AG08395 (cell line): ENCODE measurements around the gene VENTX.

Experiments
- DNase-seq: peaks from one replicate; pipeline ENCODE4 v3.0.0; 2012; ENCODE audit warnings: mixed read lengths, low spot score

Gene VENTX

DNA sequence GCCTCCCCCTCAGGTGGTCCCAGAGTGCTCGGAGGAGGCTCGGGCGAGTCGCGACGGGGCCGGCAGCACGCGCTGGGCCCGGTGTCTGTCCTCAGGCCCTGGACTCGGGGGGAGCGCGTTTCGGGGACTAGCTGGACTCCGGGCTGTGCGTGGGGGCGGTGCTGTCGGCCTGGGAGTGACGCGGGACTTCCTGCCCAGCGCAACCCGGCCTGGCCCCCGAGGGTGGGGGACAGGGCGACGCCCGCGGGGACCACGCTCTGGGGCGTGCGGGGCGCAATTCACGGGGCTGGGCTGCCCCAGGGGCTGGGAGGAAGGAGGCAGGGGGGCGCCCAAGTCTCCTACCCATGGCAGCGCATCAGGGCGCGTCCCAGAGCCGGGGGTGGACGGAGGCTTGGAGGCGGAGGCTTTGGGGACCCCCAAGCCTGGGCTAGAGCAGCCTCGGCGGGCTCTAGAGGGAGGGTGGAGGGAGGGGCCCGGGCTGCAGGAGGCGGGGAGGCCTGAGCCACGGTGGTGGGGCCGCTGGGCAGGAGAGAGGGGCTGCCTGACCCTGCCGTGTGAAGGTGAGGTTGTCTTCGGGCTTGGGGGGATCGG is 2.3 kb upstream of the VENTX start:
- no peak for DNase-seq

DNA sequence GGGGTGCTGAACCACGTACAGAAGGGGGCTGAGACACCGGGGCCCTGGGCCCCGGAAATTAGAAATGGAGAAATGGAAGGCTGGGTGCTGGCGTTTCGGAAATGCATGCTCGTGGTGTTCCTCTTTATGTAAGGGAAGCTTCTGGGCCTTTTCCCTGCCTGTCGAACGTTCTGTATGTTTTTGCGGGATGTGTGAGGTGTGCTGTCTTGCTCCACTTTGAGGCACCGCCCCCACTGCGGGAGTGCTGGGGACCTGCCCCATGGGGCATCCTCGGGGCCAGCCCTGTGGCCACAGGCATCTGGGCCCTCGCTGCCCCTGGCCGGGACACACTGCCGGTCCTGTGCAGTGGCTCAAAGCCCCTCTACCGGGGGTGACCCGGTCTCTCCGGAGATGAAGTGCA is 1.7 kb upstream of the VENTX start:
- no peak for DNase-seq

DNA sequence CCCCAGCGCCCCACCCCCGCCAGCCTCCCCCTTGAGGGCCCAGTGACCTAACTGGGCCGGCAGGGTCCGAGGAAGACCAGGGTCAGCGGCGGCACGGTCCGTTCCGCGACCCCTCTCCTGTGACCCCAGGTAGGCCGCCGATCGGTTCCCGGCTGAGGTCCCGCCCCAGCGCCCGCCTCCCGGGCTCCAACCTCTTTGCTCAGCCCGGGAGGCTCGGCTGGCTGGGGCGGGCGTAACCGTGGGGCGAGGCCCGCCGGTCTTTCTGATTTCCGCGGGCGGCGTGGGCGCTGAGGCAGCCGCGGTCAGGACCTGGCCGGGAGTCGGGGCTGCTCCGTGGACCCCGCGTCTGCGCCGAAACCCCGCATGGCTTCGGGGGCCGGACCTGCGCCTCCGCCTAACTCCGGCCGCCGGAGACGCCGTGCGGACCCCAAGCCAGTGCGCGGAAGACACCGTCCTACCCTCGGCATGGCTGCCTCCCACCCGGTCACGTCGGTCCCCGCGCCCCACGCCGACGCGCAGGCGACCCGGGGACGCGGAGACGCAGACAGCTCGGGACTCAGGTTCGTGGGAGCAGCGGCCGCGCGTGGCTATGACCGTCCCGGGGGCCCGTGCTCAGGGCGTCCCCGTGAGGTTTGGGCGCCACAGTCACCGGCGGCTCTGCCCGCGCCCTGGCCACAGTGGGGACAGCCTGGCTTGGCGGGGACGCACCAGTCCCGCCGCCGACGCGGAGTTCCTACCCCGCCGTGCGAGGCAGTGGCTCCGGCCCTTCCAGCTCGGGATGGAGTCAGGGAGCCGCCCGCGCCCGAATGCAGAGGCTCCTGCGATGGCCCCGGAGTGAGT is 1.0 kb upstream of the VENTX start:
- no peak for DNase-seq

DNA sequence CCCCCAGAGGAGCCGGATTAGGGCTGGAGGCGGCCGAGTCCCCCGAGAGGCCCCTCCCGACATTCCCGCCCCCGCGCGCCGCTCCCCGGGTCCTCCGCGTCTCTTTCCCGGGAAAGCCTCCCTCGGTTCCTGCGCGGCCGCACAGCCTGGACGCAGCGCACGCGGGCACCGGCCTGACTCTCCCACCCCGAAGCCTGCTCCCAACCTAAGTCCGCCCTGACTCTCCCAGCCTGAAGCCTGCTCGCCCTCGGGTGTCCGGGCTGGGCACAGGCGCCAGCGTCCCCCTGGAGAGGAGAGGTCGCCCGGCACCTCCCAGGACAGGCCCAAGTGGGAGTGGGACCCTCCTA is 441 bp upstream of the VENTX start:
- no peak for DNase-seq

DNA sequence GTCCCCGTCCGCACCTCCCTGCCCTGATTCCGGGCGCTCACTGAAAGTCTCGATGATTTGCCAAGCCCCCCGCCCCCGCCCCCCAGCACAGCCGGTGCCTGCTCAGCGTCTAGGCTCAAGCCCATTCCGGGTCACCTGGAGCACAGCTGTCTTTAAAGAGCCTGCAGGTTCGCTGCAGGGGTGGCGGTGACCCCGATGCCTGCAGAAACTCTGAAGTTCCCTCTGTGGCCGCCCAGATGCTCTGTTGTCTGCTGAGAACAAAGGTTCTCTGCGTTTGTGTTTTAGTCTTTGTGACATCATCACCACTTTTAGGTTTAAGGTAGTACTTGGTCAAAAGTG is 780 bp downstream of the VENTX start:
- no peak for DNase-seq

DNA sequence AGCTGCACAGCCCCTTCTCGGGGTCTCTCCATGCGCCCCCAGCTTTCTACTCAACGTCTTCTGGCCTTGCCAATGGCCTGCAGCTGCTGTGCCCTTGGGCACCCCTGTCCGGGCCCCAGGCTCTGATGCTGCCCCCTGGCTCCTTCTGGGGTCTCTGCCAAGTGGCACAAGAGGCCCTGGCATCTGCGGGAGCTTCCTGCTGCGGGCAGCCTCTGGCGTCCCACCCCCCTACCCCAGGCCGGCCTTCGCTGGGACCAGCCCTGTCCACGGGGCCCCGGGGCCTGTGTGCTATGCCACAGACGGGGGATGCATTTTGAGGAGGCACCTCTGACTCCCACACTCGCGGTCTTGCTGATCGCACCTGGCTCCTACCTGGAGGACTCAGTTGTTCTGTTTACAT is 2.3 kb downstream of the VENTX start:
- DNase-seq = no peak

DNA sequence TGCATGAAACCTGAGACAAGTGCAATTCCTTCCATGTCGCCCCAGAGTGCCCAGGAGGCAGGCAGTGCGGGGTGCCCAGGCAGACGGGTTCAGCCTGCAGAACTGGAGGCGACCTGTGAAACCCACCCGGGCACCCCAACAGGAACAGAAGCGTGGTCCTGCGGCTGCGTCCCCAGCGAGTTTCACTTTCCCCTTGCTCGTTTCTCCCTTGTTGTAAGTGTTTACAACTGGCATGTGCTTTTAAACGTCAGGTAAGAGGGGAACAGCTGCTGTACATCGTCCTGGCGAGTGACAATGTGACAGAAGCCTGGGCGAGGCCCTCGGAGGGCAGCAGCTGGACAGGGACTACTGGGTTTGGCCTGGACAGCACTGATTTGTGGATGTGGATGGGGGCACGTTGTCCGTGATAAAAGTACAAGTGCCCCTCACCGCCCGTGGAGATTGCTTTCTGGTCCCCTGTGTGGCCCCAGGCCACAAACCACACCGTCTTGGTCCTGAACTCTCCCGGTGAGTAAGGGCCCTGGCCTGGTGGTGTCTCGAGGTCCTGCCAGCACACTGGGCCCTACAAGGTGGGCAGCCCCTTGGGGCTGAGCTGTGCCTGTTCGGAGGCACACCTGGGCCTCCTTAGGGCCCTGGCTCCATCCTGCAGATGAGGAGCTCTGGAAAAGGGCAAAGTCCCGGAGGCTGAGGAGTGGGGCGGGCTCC is 4.0 kb downstream of the VENTX start:
- no peak for DNase-seq

DNA sequence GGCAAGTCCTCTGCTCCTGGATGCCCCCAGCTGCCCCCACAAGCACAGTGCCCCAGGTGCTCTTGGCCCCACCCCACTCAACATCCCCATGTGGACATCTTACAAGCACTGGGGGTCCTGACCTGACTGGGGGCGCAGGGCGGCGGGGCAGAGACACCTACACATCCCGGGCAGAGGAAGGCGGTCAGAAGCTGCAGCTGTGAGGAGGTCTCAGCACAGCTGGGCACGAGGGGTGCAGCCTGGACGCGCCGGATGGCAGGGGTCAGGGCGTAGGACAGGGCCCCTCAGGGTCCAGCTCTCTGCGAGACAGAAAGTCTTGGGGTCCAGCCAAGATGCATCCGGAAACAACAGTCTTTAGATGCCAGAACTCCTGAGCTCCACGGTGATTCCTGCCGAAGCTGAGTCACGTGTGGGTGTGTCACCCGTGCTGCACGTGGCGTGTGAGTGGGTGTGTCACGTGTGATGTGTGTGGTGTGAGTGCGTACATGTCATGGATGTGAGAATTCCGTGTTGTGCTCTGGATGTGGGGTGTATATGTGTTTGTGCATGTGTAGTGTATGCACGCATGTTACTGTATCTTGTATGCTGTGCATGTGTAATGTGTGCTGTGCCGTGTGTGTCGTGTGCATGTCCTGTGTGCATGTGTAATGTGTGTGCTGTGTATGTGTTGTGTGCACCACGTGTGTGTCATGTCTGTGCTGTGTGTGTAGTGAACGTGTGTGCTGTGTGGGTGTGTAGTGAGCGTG is 5.1 kb downstream of the VENTX start:
- DNase-seq = no peak

DNA sequence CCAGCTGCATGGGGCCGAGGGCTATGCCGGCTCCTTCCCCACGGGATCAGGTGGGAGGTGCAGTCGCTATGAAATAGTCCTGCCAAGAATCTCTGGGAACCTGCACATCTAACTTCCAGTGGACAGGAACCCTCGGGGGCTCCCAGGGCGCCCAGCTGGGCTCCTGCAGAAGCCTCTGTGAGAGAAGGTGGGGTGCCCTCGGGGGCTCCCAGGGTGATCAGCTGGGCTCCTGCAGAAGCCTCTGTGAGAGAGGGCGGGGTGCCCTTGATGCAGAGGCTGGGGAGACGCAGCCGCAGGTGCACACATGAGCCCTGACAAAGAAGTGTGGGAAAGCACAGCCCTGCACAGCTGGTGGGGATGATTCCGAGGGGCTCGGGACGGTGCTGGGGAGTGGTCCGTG is 5.9 kb downstream of the VENTX start:
- DNase-seq = no peak

DNA sequence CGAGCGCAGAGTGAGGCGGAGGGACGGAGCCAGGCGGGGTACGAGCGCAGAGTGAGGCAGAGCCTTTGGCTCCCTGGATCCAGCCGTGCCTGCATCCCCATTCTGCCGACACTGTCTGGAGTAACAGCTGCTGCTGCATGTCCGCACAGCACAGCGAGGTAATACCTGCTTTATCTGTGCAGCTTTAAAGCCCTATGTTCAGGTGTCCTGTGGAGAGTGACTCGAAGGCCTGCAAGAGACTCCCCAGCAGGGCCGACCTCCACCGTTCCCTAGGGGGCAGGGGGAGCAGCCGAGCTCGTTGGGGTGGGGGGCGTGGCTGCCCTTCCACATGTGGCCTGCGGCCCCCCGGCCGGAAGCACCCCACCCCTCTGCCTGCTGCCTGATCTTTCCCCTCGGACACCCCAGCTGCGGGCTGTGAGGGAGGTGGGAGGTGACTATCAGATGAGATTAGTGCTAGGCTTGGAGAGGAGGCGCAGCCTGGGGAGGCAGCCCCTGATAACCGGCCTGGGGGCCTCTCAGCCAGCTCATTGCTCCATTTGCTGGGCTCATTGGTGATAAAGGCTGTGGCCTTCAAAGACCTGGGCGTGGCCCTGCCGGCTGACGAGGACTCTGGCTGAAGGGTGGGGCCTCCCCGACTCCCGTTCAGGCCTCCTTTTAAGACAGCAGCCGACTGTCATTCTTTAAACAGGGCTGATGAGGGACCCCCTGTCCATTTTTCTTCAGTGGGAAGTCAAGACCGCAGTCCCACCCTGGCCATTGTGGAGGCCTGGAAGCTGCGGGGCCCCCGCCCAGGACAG is 8.0 kb downstream of the VENTX start:
- peak; percentile 50 for DNase-seq

DNA sequence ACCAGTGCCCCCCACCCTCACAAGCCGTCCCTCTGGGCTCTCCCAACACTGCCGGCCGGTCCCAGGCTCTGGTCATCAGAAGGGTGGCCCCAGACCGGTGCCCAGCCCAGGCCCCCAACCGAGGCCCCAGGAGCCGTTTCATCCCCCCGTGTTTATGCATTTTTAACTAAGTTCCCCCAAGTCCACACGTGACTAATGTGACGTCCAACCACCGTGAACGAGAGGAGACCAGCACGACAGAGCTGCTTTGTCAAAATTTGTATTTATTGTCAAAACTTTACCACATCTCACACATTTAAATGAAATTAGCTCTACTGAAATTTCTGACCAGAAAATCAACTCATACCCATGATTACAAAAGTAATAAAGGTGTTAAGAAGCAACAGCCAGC is 8.6 kb downstream of the VENTX start:
- no peak for DNase-seq

DNA sequence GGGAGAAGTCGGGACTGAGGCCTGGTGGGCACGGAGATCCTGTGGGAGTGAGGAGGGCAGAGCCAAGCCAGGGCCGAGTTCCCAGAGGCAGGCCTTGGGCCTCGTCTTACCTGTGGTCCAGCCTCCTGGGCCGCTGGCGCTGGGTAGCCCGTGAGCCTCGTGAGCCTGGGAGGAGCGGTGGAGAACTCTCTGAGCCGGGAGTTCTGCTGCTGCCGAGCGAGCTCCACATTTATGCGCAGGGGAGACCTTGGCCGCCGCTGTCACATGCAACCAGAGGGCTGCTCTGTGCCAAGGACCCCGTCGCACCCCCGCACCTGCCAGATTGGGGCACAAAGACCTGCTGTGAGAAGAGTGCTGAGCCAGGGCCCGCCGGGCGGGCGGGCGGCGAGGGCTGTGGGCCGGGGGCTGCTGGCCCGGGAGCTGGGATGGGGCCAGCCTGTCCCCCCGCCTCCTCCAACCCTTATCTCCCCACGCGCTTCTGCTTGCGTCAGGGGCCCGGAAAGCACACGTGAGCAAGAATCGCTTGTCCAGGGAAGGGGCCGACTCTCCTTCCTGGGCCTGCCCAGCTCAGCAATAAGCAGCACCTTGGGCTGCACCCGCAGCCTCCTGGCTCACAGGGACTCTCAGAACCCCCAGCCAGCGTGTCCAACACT is 10.2 kb downstream of the VENTX start:
- no peak for DNase-seq

DNA sequence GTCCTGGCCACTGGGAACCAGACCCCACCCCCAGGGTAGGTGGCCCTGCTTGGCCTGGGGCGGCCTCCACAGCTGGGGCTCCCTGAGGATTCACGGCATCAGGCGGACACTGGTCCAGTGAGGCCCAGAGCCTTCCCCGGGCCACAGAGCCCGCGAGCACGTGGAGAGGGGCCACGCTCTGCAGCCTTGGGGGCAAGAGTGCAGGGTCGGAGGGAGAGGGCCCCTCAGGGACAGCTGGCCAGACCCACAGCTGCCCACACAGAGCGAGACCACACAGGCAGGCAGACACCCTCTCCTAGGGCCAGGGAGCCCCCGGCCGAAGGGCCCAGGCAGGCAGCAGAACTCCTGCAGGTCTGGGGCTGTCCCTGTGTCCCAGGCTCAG is 10.7 kb downstream of the VENTX start:
- no peak for DNase-seq

DNA sequence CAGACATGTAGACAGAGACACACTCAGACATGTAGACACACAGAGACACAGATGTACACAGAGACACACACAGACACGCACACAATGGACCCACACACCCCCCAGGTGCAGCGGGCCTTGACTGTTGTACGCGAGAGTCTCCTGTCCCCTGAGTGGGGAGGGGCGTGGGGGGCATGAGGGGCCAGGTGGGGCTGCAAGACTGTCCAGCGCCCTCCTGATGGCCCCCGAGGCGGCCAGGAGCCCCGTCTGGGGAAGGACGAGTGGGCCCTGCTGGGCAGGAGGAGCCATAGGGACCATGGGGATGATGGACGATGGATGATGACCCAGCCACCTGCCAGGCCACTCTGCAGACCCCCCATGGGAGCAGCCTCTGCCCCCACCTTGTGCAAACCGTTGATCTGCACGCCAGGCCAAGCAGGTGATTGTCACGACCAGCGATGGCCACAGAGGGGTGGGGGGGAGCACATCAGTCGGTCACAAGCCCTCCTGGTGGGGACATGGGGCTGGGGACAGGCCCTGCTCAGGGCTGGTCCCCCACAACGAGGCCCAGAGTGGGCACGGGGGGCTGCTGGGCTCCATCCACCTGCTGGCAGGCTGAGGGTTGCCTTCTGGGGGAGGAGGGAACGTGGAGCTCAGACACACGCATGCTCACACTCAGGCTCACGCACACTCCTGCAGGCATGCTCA is 11.6 kb downstream of the VENTX start:
- no peak for DNase-seq

DNA sequence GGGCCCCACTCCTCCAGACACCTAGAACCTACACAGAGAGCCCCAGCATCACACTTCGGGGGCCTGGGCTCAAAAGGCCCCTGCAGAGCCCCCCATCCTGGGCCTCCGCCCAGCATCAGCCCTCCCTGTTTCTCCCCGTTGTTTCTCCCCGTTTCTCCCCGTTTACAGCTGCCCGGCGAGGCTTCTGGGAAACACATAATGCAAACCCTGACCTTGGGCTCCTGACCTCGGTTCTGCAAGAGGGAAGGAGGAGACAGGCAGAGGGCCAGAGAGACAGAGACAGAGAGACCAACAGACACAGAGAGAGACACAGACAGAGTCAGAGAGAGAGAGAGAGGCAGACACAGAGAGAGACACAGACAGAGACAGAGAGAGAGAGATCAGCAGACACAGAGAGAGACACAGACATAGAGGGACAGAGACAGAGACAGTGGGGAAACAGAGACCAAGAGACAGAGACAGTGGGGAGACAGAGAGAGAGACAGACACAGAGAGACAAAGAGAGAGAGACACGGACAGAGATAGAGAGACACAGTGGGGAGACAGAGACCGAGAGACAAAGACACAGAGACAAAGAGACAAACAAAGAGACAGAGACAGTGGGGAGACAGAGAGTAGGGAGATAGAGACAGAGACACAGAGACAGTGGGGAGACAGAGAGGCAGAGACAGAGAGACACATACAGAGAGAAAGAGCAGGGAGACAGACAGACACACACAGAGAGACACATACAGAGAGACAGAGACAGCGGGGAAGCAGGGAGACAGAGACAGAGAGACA is 12.5 kb downstream of the VENTX start:
- DNase-seq = no peak

DNA sequence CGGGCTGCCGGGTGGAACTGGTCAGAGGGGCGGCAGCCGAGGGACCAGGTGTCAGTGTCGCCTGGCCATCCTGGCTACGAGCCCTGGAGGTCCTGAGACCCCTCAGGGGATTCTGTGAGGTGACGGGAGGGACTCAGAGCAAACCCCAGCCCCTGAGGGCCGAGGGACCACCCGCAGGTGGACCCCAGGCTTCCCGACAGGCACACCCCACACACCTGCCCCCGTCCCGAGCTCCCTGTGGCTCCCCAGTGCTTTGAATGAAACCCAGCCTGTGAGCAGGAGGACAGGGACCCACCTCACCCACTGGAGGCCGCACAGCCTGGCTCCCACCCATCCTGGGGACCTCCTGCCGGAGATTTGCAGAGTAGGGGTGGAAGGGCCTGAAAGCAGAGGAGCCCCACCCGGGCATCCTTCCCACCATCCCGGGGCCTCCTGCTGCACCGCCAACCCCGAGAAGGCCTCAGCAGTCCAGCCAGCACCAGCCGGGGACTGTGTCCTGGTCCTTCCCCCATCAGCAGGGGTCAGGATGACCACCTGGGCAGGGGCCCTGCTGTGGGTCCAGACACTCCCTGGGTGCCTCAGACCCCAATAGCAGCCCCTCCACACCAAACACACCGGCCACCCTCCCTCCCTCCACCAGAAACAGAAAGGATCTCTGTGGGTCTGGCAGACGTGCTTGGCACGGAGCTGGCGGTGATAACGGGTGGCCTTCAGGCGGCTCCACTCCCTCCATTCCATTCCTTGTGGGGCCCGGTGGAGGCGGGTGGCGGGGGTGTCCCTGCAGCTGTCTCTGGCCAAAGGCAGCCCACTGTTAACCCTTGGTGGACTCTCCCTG is 13.9 kb downstream of the VENTX start:
- no peak for DNase-seq

DNA sequence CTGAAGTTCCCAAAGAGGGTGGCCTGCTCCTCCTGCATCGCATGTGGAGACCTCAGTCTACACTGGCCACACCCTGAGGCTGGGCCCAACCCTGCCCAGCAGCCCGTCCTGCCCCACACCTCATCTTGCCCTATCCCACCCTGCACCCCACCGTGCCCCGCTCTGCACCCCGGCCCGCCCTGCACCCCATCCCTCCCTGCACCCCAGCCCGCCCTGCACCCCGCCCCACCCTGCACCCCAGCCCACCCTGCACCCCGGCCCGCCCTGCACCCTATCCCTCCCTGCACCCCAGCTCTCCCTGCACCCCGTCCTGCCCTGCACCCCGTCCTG is 14.5 kb downstream of the VENTX start:
- no peak for DNase-seq

DNA sequence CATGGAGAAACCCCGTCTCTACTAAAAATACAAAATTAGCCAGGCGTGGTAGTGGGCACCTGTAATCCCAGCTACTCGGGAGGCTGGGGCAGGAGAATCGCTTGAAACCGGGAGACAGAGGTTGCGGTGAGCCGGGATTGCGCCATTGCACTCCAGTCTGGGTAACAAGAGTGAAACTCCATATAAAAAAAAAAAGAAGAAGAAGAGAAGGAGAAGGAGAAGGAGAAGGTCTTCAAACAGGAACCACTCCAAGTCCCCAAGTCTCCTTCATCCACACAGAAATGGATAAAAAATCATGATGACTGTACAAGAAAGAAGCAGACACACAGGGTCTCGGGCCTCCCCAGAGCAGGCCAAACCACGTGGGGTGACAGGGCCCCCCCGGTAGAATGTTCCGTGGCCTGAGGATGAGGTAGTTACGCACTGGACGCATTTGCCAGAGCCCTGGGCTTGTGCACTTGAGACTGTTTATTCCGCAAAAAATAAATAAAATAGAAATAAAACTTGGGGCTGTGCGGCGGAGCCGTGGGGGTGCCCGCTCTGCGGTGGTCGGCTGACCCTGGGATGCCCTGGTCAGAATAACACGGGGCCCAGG is 15.8 kb downstream of the VENTX start:
- no peak for DNase-seq
